ENCODE measurements around the gene ZMYM4. TPM values are rescaled to one million over a fixed set of nuclear protein-coding genes. Genes with fewer than 3 reads are reported as not detected.
A peak's percentile ranks its signal among the peaks of the same experiment; 100 is the strongest.
"Not testable (repeated sequence)": the region's sequence is repeated elsewhere in the genome, so short reads cannot be mapped to it uniquely, and the experiment has no call there.

The ZMYM4 gene
- polyA plus RNA-seq, 6 donors from 2014 or later: 17.1 to 42.0 (median 36.6) TPM

DNA sequence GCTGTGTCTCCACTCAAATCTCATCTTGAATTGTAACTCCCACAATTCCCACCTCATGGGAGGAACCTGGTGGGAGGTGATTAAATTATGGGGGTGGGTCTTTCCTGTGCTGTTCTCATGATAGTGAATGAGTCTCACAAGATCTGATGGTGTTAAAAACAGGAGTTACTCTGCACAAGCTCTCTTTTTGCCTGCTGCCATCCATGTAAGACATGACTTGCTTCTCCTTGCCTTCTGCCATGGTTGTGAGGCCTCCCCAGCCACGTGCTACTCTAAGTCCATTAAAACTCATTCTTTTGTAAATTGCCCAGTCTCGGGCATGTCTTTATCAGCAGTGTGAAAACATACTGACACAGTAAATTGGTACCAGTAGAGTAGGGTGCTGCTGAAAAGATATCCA, 195.2 kb downstream of the ZMYM4 start:
- H3K4me3 Mint-ChIP-seq; H3K4me1 Mint-ChIP-seq; ATAC-seq (ENCODE audit: low read depth in 2 of 2); DNase-seq; H3K27me3 Mint-ChIP-seq: not testable (repeated sequence)
- Mint-ChIP-seq H3K27ac (peak overlapping the region in 2 of 6 donors; percentile 4 to 49), H3K9me3 (peaks cover 4 to 20% (median 10%) of the 10 kb centered on the region in 7 donors), H3K36me3 (peaks cover 48 to 52% of the 10 kb centered on the region in 2 donors)

DNA sequence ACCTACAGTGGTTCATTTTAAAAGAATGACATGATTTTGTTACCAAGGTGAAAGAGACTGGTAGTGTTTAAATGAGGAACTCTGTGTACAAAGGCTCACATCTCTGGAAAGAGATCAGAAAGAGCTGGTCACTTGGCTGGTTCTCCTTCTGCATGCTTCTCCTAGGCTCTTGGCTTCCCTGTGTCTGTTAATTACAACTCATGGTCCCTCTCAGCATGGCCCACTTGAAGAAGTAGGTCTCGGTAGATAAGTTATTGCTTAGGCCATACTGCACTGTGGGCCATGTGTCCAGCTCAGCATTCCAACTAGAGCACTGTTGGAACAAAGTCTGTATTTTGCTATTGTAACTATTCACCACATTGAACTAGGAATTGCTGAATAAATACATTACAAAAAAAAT, 197.6 kb downstream of the ZMYM4 start:
- Mint-ChIP-seq H3K27me3 (no peaks in the 10 kb centered on the region), H3K9me3 (peaks cover 4 to 20% (median 10%) of the 10 kb centered on the region in 7 donors), H3K27ac (no peak overlapping the region), H3K4me3 (no peak overlapping the region), H3K4me1 (no peaks in the 10 kb centered on the region), H3K36me3 (peaks cover 55 to 60% of the 10 kb centered on the region in 2 donors)
- no peak for DNase-seq
- no peak for ATAC-seq (ENCODE audit: low read depth in 2 of 2)

DNA sequence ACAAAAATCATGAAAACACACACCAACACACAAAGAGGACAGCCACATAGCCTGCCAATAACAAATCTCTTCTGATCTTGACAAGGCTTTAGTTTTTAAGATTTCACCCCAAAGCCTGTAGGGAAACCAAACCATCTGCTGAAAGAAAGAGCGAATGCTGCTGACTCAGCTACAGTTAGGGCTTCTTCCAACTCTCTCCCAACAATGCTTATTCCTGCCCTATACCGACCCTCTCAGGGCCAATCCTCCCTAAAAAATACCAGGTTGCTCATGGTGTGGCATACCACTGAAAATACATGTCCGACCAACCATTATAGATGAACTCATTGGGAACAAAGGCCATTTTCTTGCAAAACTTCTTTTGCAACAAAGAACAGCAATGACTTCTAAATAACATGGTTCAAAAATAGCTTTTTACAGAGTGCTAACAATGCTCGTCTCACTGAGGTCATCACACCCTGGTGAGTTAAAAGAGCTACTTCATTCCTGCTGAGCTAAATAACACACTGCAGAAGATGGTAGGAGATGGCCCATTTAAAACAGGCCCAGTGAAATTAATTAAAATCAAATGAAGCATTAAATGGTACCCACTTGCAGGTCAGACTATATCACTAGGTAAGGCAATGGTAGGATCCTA, 202.6 kb downstream of the ZMYM4 start:
- Mint-ChIP-seq H3K36me3 (peaks cover 32 to 40% of the 10 kb centered on the region in 2 donors), H3K4me1 (no peaks in the 10 kb centered on the region), H3K4me3 (no peak overlapping the region), H3K9me3 (peaks cover 0 to 3% (median 0%) of the 10 kb centered on the region in 7 donors), H3K27me3 (no peaks in the 10 kb centered on the region), H3K27ac (no peak overlapping the region)
- no peak for DNase-seq
- no peak for ATAC-seq (ENCODE audit: low read depth in 2 of 2)

Other genes with a start within 250 kb of the ZMYM4 start
- 10 to 100 TPM in 4 of 6 donors, 1 to 10 TPM in 2; 8.0 to 18.9 (median 12.7) TPM for gene ZMYM6, start 236.8 kb upstream of the ZMYM4 start, polyA plus RNA-seq (ENCODE audit: low read depth in 6 of 6)
- 10 to 100 TPM; 10.7 to 15.7 (median 13.4) TPM for gene ZMYM1, start 189.3 kb upstream of the ZMYM4 start, polyA plus RNA-seq (ENCODE audit: low read depth in 6 of 6)
- 100 to 1,000 TPM in 5 of 6 donors, 10 to 100 TPM in 1; 71.0 to 191 (median 116) TPM for gene SFPQ, start 75.6 kb upstream of the ZMYM4 start, polyA plus RNA-seq (ENCODE audit: low read depth in 6 of 6)

Data from naive B cell (primary cell).